GM12878 (cell line): Measurements from ENCODE around the gene NFATC2. TPM values are rescaled to one million over a fixed set of nuclear protein-coding genes. Genes with fewer than 3 reads are reported as not detected.

Experiments used
- ATAC-seq: fragments of 200-7000 bp; cut with Tn5 transposase; 3 replicates; pipeline ENCODE4 v1.9.1; 2020; ENCODE audit warnings: mild to moderate bottlenecking, moderate library complexity
- BruUV-seq: library from RNA; stranded (reverse); fragments of 400-500 nt; replicated peaks from 2 replicates; lab custom pipeline; 2021; lab: Mats Ljungman, UMichigan
- CTCF ChIA-PET: fragments of 300-600 bp; sonication (Branson Sonifier 250); formaldehyde crosslinking; extraction: SDS; loops from one replicate; lab custom pipeline; 2021; ENCODE audit warnings: inconsistent platforms; lab: Yijun Ruan, JAX
- POLR2A ChIA-PET: fragments of 350-600 bp; formaldehyde crosslinking; extraction: SDS; loops from one replicate; lab custom pipeline; 2021; ENCODE audit warnings: inconsistent platforms; lab: Charles Lee
- RAD21 ChIA-PET: fragments of 300-600 bp; sonication (Branson Sonifier 250); formaldehyde crosslinking; loops from one replicate; lab custom pipeline; 2023; ENCODE audit warnings: antibody characterized with exemption; ENCODE audit not compliant: unreplicated experiment; lab: Charles Lee
- SMC1A ChIA-PET: fragments of 300-600 bp; sonication (Branson Sonifier 250); formaldehyde crosslinking; loops from one replicate; lab custom pipeline; 2023; ENCODE audit not compliant: unreplicated experiment, uncharacterized antibody; lab: Charles Lee
- DNase-seq: peaks from one replicate; pipeline ENCODE4 v3.0.0-alpha.2; 2011; ENCODE audit warnings: low read depth, low spot score
- FAIRE-seq: peaks from 3 replicates; lab custom pipeline; 2011; peaks lifted over from hg19 to GRCh38; lab: Jason Lieb, UNC
- H2AFZ ChIP-seq: 2 replicates; pipeline ENCODE4 v1.6.0; 2011; ENCODE audit warnings: low read depth, low read length, control low read depth; ENCODE audit not compliant: control insufficient read depth
- H3K27ac ChIP-seq: 2 replicates; pipeline ENCODE4 v1.5.1; 2011; ENCODE audit warnings: control low read depth; ENCODE audit not compliant: control insufficient read depth, insufficient read depth
- H3K27me3 ChIP-seq, 2 experiments: replicated peaks in 1 of 2; 2 replicates each; pipeline versions ENCODE4 v1.6.0 to v1.6.1; 2011; ENCODE audit warnings: low read length in 1 of 2; ENCODE audit not compliant: control insufficient read depth in 2 of 2, insufficient read depth in 2 of 2
- H3K36me3 ChIP-seq, 2 experiments: 2 replicates each; pipeline ENCODE4 v1.5.1; 2011; ENCODE audit warnings: low read length in 1 of 2; ENCODE audit not compliant: control insufficient read depth in 2 of 2, insufficient read depth in 2 of 2
- H3K4me1 ChIP-seq: 2 replicates; pipeline ENCODE4 v1.6.1; 2011; ENCODE audit warnings: mild to moderate bottlenecking, low read length, moderate library complexity, mixed read lengths; ENCODE audit not compliant: control insufficient read depth, insufficient read depth
- H3K4me2 ChIP-seq: 2 replicates; pipeline ENCODE4 v1.6.0; 2011; ENCODE audit warnings: control low read depth; ENCODE audit not compliant: control insufficient read depth, insufficient read depth
- H3K4me3 ChIP-seq: fragments of 200-600 bp; sonication (generic); 2 replicates; pipeline ENCODE4 v1.5.1; 2016
- H3K79me2 ChIP-seq: 2 replicates; pipeline ENCODE4 v1.6.0; 2011; ENCODE audit warnings: low read length; ENCODE audit not compliant: control insufficient read depth, insufficient read depth
- H3K9ac ChIP-seq: 2 replicates; pipeline ENCODE4 v1.8.0; 2011; ENCODE audit warnings: low read length, control low read depth, mixed read lengths; ENCODE audit not compliant: control insufficient read depth, insufficient read depth
- H3K9me3 ChIP-seq: replicated peaks from 3 replicates; pipeline ENCODE4 v1.5.1; 2011; ENCODE audit warnings: mild to moderate bottlenecking, low read length; ENCODE audit not compliant: control insufficient read depth, insufficient read depth
- H4K20me1 ChIP-seq: 2 replicates; pipeline ENCODE4 v1.6.0; 2011; ENCODE audit not compliant: control insufficient read depth, insufficient read depth
- BCLAF1 ChIP-seq: fragments of 450-650 bp; IDR thresholded peaks from 2 replicates; pipeline ENCODE4 v1.6.1; 2017; ENCODE audit warnings: antibody characterized with exemption, mild to moderate bottlenecking, moderate library complexity
- BHLHE40 ChIP-seq, 2 experiments: fragments of 450-650 bp in 1 of 2; IDR thresholded peaks; 2 replicates each; pipeline ENCODE4 v1.6.1; 2011 to 2017; ENCODE audit warnings: low read depth in 2 of 2, borderline replicate concordance in 1 of 2, improper control_type of control experiment in 1 of 2, low read length in 1 of 2, mild to moderate bottlenecking in 1 of 2
- BRCA1 ChIP-seq: IDR thresholded peaks from 2 replicates; pipeline ENCODE4 v1.6.1; 2011; ENCODE audit warnings: low read depth, low read length, improper control_type of control experiment
- CREM ChIP-seq: IDR thresholded peaks from 2 replicates; pipeline ENCODE4 v1.6.1; 2014; ENCODE audit warnings: antibody characterized with exemption, low read depth
- MTA3 ChIP-seq: IDR thresholded peaks from 2 replicates; pipeline ENCODE4 v1.6.1; 2012; ENCODE audit warnings: low read length, inconsistent platforms, borderline replicate concordance
- MXI1 ChIP-seq: fragments of 150-350 bp; IDR thresholded peaks from 2 replicates; pipeline ENCODE4 v1.6.1; 2011; ENCODE audit warnings: low read depth, mild to moderate bottlenecking, inconsistent platforms, low read length, improper control_type of control experiment
- MYB ChIP-seq: fragments of 150-350 bp; IDR thresholded peaks from 2 replicates; pipeline ENCODE4 v1.6.1; 2014; ENCODE audit warnings: mild to moderate bottlenecking, low read depth, low read length, borderline replicate concordance
- MYC ChIP-seq: IDR thresholded peaks from 2 replicates; pipeline ENCODE4 v1.6.1; 2011; ENCODE audit warnings: mild to moderate bottlenecking, low read length, moderate library complexity, inconsistent platforms; ENCODE audit not compliant: insufficient read depth, insufficient replicate concordance, insufficient read length, severe bottlenecking
- NBN ChIP-seq: fragments of 450-650 bp; IDR thresholded peaks from 2 replicates; pipeline ENCODE4 v1.6.1; 2016
- NR2F1 ChIP-seq: fragments of 450-650 bp; conservative IDR thresholded peaks from 2 replicates; pipeline ENCODE4 v1.6.1; 2017; ENCODE audit warnings: mild to moderate bottlenecking
- RAD21 ChIP-seq: IDR thresholded peaks from 2 replicates; pipeline ENCODE4 v1.6.1; 2011; ENCODE audit warnings: mild to moderate bottlenecking, low read depth, low read length, moderate library complexity; ENCODE audit not compliant: insufficient read depth
- SIX5 ChIP-seq: IDR thresholded peaks from 2 replicates; pipeline ENCODE4 v1.6.1; 2011; ENCODE audit warnings: mild to moderate bottlenecking, low read depth, low read length, moderate library complexity; ENCODE audit not compliant: severe bottlenecking
- TAF1 ChIP-seq: IDR thresholded peaks from 2 replicates; pipeline ENCODE4 v1.6.1; 2011; ENCODE audit warnings: mild to moderate bottlenecking, low read depth, low read length, borderline replicate concordance
- TARDBP ChIP-seq: IDR thresholded peaks from 2 replicates; pipeline ENCODE4 v1.6.1; 2016; ENCODE audit warnings: borderline replicate concordance
- WRNIP1 ChIP-seq: IDR thresholded peaks from 2 replicates; pipeline ENCODE4 v1.6.1; 2011; ENCODE audit warnings: low read depth, low read length, improper control_type of control experiment, borderline replicate concordance
- WGBS: methylation state at CpG from one replicate; pipeline ENCODE4 v1.1.6; 2016; ENCODE audit warnings: low lambda C conversion rate; ENCODE audit not compliant: insufficient replicate concordance, insufficient coverage; ENCODE audit errors: missing lambda C conversion rate; 5-methylcytosine and 5-hydroxymethylcytosine counted together
- in situ Hi-C: fragments of 300-500 bp; cut with MboI; formaldehyde crosslinking; loops from 9 replicates; pipeline ENCODE4 v1.14.3; 2018; ENCODE audit warnings: mixed read lengths
- intact Hi-C: fragments of 100-400 bp; cut with micrococcal nuclease; formaldehyde crosslinking; loops from one replicate; pipeline ENCODE4 v1.14.2; 2022; ENCODE audit not compliant: unreplicated experiment
- polyA plus RNA-seq, 11 experiments: library from polyadenylated mRNA; depleted of rRNA in 4 of 11; unstranded in 6 of 11; stranded (reverse) in 5 of 11; fragments of >200 nt; fragmentation: Nextera tagmentation in 4 of 11; fragmentation: Illumina TruSeq in 1 of 11; extraction: Ambion mirVana in 4 of 11; extraction: Trizol in 1 of 11; gene quantifications; 1 replicate in 1 of 11; 2 replicates in 10 of 11; pipeline versions ENCODE4 v1.2.1 to v1.2.3, GENCODE V29; 2011 to 2016; ENCODE audit warnings: inconsistent platforms in 2 of 11, missing spikeins in 2 of 11, low read depth in 1 of 11
- total RNA-seq, 4 experiments: library from RNA; depleted of rRNA in 3 of 4; stranded (reverse); fragments of >200 nt in 3 of 4; fragmentation: Illumina TruSeq in 1 of 4; extraction: Trizol in 1 of 4; gene quantifications; 2 replicates each; pipeline versions ENCODE4 v1.2.1 to v1.2.3, GENCODE V29; 2013 to 2021

Gene NFATC2
- total and polyA plus RNA-seq, 10 of the 15 experiments (the other 5 are each of a cell fraction or from before 2014, with no cell fraction given) = 3.3 to 20.0 (median 7.3) TPM

DNA sequence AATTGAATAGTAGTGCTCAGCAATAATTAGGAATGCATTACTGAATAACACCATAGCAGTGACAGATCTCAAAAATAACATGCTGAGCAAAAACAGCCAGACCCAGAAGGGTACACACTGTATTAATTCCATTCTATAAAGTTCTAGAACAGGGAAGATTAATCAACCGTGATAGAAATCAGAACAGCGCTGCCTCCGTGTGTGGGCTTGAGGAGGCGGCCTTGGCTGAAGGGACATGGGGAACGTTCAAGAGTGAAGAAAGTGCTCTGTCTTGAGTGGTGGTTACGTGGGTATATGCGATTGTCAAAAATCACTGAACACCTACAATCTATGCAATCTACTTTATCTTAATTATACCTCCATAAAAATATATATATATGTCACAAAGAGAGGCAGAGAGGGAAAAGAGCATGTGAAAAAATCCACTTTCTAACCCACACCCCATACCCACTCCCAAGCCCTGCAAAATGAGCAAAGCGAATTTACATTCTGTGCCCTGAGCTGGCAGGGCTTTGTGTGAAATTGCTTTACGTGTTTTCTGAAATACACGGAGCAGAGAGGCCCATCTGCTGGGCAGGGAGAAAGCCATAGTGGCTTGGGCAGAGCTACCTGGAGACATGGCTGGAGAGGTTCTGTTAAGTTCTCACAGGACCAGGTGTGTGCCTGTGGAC, 74.4 kb downstream of the NFATC2 start:
- Histone ChIP-seq H2AFZ (no peak overlapping the region), H3K36me3 (peaks cover 10 to 24% of the 10 kb centered on the region in 2 experiments), H4K20me1 (no peaks in the 10 kb centered on the region), H3K9ac (no peak overlapping the region), H3K27me3 (no peaks in the 10 kb centered on the region), H3K4me1 (no peaks in the 10 kb centered on the region), H3K9me3 (no peaks in the 10 kb centered on the region), H3K79me2 (no peaks in the 10 kb centered on the region), H3K4me2 (no peak overlapping the region), H3K4me3 (no peak overlapping the region), H3K27ac (no peak overlapping the region)
- in situ Hi-C loops (no loop called here), intact Hi-C loops (no loop called here)
- RAD21 ChIA-PET = no interaction called here
- no peak for FAIRE-seq
- POLR2A ChIA-PET = no interaction called here
- BruUV-seq = no TSS peak
- CTCF ChIA-PET = no interaction called here
- 84% methylated on average over 10 of the region's 10 CpGs for WGBS
- DNase-seq = no peak
- SMC1A ChIA-PET = no interaction called here
- TF ChIP-seq TAF1 (no peak), RAD21 (no peak), BHLHE40 (IDR thresholded peaks at IDR 0.05; ENCODE audit: borderline replicate concordance in 1 of 2, low read depth in 2 of 2, low read length in 1 of 2) (no peak), NBN (no peak), MYC (no peak)
- no peak for ATAC-seq

- RAD21 ChIA-PET = interaction anchor here (1.2 kb wide), 1 partner anchor 131 kb away, joined by 3 read pairs; no protein-coding TSS in a partner anchor
- no peaks in the 10 kb centered on the region for H4K20me1 ChIP-seq
- no peaks in the 10 kb centered on the region for H3K79me2 ChIP-seq
- no TSS peak for BruUV-seq
- intact Hi-C loops = loop anchor here (5.0 kb wide), 2 partner anchors 77 to 78 kb away; partner anchors contain the start of gene NFATC2
- CTCF ChIA-PET = interaction anchor here (1.2 kb wide), 1 partner anchor 47 kb away, joined by 3 read pairs; no protein-coding TSS in a partner anchor
- FAIRE-seq = no peak
- no peak for DNase-seq
- H3K36me3 ChIP-seq = peaks cover 10 to 20% of the 10 kb centered on the region in 2 experiments
- SMC1A ChIA-PET = no interaction called here
- H2AFZ ChIP-seq = no peak overlapping the region
- in situ Hi-C loops = no loop called here
- H3K9ac ChIP-seq = no peak overlapping the region
- no peak overlapping the region for H3K4me3 ChIP-seq
- 59% methylated on average over 9 of the region's 9 CpGs for WGBS
- no peak for ATAC-seq
- no peaks in the 10 kb centered on the region; the same call in 2 of the 3 replicates for H3K9me3 ChIP-seq
- no peak overlapping the region for H3K4me2 ChIP-seq
- H3K27ac ChIP-seq = no peak overlapping the region
- POLR2A ChIA-PET = interaction anchor here (0.6 kb wide), 1 partner anchor 9 kb away, joined by 6 read pairs; no protein-coding TSS in a partner anchor
- H3K4me1 ChIP-seq = peaks cover 16% of the 10 kb centered on the region
- no peaks in the 10 kb centered on the region for H3K27me3 ChIP-seq
- TF ChIP-seq MXI1 (no peak), MYB (no peak), BHLHE40 (IDR thresholded peaks at IDR 0.05; ENCODE audit: borderline replicate concordance in 1 of 2, low read depth in 2 of 2, low read length in 1 of 2) (no peak), SIX5 (no peak), MTA3 (no peak), NR2F1 (no peak), CREM (no peak), TARDBP (no peak), WRNIP1 (no peak), BRCA1 (no peak), BCLAF1 (no peak)
Observed at GRCh38 chr20:51463998-51464397, 78.5 kb downstream of the NFATC2 start.
